GM23338 (cell line): ENCODE data around the gene FSIP1. TPM values are rescaled to one million over a fixed set of nuclear protein-coding genes. Genes with fewer than 3 reads are reported as not detected.

Experiments used
- ATAC-seq: fragments of 200-7000 bp; cut with Tn5 transposase; 3 replicates; pipeline ENCODE4 v1.9.1; 2020
- DNase-seq: peaks from one replicate; pipeline ENCODE4 v3.0.0-alpha.2; 2015; ENCODE audit warnings: low spot score
- H2AFZ ChIP-seq: fragments of 200-600 bp; sonication (generic); 2 replicates; pipeline ENCODE4 v1.8.0; 2016; ENCODE audit warnings: antibody characterized with exemption, mild to moderate bottlenecking, moderate library complexity
- H3F3A ChIP-seq: fragments of 200-600 bp; sonication (generic); replicated peaks from 2 replicates; pipeline ENCODE4 v1.8.0; 2017; ENCODE audit warnings: antibody characterized with exemption, mixed run types, low read depth
- H3K27ac ChIP-seq: fragments of 200-600 bp; sonication (generic); 2 replicates; pipeline ENCODE4 v1.6.1; 2016; ENCODE audit warnings: low read depth
- H3K27me3 ChIP-seq: fragments of 200-600 bp; sonication (generic); 2 replicates; pipeline ENCODE4 v1.8.0; 2016; ENCODE audit warnings: mild to moderate bottlenecking, mixed run types, moderate library complexity; ENCODE audit not compliant: insufficient read depth
- H3K36me3 ChIP-seq: fragments of 200-600 bp; sonication (generic); 2 replicates; pipeline ENCODE4 v1.8.0; 2016; ENCODE audit warnings: mild to moderate bottlenecking; ENCODE audit not compliant: insufficient read depth
- H3K4me1 ChIP-seq: fragments of 200-600 bp; sonication (generic); 2 replicates; pipeline ENCODE4 v1.8.0; 2016; ENCODE audit warnings: mild to moderate bottlenecking, moderate library complexity; ENCODE audit not compliant: insufficient read depth
- H3K4me2 ChIP-seq: fragments of 200-600 bp; sonication (generic); 2 replicates; pipeline ENCODE4 v1.7.1; 2017; ENCODE audit warnings: mixed run types
- H3K4me3 ChIP-seq: fragments of 200-600 bp; sonication (generic); 2 replicates; pipeline ENCODE4 v1.6.1; 2016; ENCODE audit warnings: mixed run types
- H3K79me2 ChIP-seq: fragments of 200-600 bp; sonication (generic); replicated peaks from 2 replicates; pipeline ENCODE4 v1.8.0; 2017; ENCODE audit warnings: mild to moderate bottlenecking; ENCODE audit not compliant: insufficient read depth
- H3K9me2 ChIP-seq: fragments of 200-600 bp; sonication (generic); 2 replicates; pipeline ENCODE4 v1.8.0; 2017; ENCODE audit not compliant: insufficient read depth
- H4K20me1 ChIP-seq: fragments of 200-600 bp; sonication (generic); replicated peaks from 2 replicates; pipeline ENCODE4 v1.8.0; 2017; ENCODE audit warnings: mild to moderate bottlenecking; ENCODE audit not compliant: insufficient read depth
- H3K27ac Mint-ChIP-seq: 2 replicates; pipeline ENCODE4 v1.8.0; 2020; ENCODE audit warnings: inconsistent platforms, mild to moderate bottlenecking, moderate library complexity, mixed read lengths
- H3K27me3 Mint-ChIP-seq: 3 replicates; pipeline ENCODE4 v1.8.0; 2022; ENCODE audit warnings: low read depth, mild to moderate bottlenecking, moderate library complexity, mixed read lengths, inconsistent platforms; ENCODE audit not compliant: insufficient read depth, poor library complexity
- H3K36me3 Mint-ChIP-seq: 3 replicates; pipeline ENCODE4 v1.8.0; 2021; ENCODE audit warnings: low read depth, mild to moderate bottlenecking, inconsistent platforms, moderate library complexity, mixed read lengths
- H3K4me1 Mint-ChIP-seq: 3 replicates; pipeline ENCODE4 v1.8.0; 2020; ENCODE audit warnings: mild to moderate bottlenecking, inconsistent platforms, mixed read lengths
- H3K4me3 Mint-ChIP-seq: 3 replicates; pipeline ENCODE4 v1.8.0; 2021; ENCODE audit warnings: moderate library complexity, mild to moderate bottlenecking, inconsistent platforms, mixed read lengths
- H3K9me3 Mint-ChIP-seq: 3 replicates; pipeline ENCODE4 v1.8.0; 2020; ENCODE audit warnings: moderate library complexity, mild to moderate bottlenecking, inconsistent platforms, mixed read lengths
- CREB1 ChIP-seq: fragments of 250-450 bp; sonication (Bioruptor Pico); IDR thresholded peaks from 2 replicates; pipeline ENCODE4 v1.5.0; 2020; ENCODE audit warnings: low read depth, mild to moderate bottlenecking, moderate library complexity
- ETS1 ChIP-seq: IDR thresholded peaks from 2 replicates; pipeline ENCODE4 v1.6.1; 2016; ENCODE audit warnings: antibody characterized with exemption
- EZH2 ChIP-seq: fragments of 200-600 bp; sonication (generic); IDR thresholded peaks from one replicate; pipeline ENCODE4 v1.8.0; 2017; ENCODE audit warnings: antibody characterized with exemption, mild to moderate bottlenecking, low read depth; ENCODE audit not compliant: unreplicated experiment
- EZH2phosphoT487 ChIP-seq: fragments of 200-600 bp; sonication (generic); IDR thresholded peaks from one replicate; pipeline ENCODE4 v1.8.1; 2018; ENCODE audit warnings: antibody characterized with exemption; ENCODE audit not compliant: unreplicated experiment
- JUNB ChIP-seq: IDR thresholded peaks from one replicate; pipeline ENCODE4 v1.6.1; 2016; ENCODE audit warnings: antibody characterized with exemption; ENCODE audit not compliant: unreplicated experiment
- NANOG ChIP-seq: IDR thresholded peaks from 2 replicates; pipeline ENCODE4 v1.6.1; 2016; ENCODE audit warnings: antibody characterized with exemption, borderline replicate concordance
- POLR2AphosphoS5 ChIP-seq: IDR thresholded peaks from 2 replicates; pipeline ENCODE4 v1.6.1; 2016; ENCODE audit warnings: antibody characterized with exemption, low read depth
- REST ChIP-seq: IDR thresholded peaks from one replicate; pipeline ENCODE4 v1.6.1; 2018; ENCODE audit warnings: antibody characterized with exemption; ENCODE audit not compliant: unreplicated experiment
- STAT1 ChIP-seq: IDR thresholded peaks from one replicate; pipeline ENCODE4 v1.6.1; 2016; ENCODE audit warnings: antibody characterized with exemption; ENCODE audit not compliant: unreplicated experiment
- ZNF114 ChIP-seq: fragments of 250-450 bp; sonication (Bioruptor Pico); IDR thresholded peaks from 2 replicates; pipeline ENCODE4 v1.5.0; 2020; ENCODE audit warnings: mild to moderate bottlenecking, moderate library complexity
- ZNF331 ChIP-seq: fragments of 250-450 bp; sonication (Bioruptor Pico); IDR thresholded peaks from 2 replicates; pipeline ENCODE4 v1.5.0; 2020; ENCODE audit warnings: low read depth, mild to moderate bottlenecking, moderate library complexity
- polyA plus RNA-seq: library from polyadenylated mRNA; unstranded; fragments of >200 nt; fragmentation: Nextera tagmentation; extraction: Ambion mirVana; gene quantifications from 2 replicates; pipeline ENCODE4 v1.2.1, GENCODE V29; 2016
- total RNA-seq: library from RNA; depleted of rRNA; stranded (reverse); fragments of >200 nt; shearing (Covaris generic); gene quantifications from 2 replicates; pipeline ENCODE4 v1.2.3, GENCODE V29; 2014
- TF ChIP-seq, protein P1 (sequence below): fragments of 250-450 bp; sonication (Bioruptor Pico); IDR thresholded peaks from 2 replicates; pipeline ENCODE4 v1.5.0; 2020; ENCODE audit warnings: mild to moderate bottlenecking, moderate library complexity
- TF ChIP-seq, protein P2 (sequence below), 2 experiments: fragments of 200-600 bp in 1 of 2; sonication (generic) in 1 of 2; conservative IDR thresholded peaks; 2 replicates each; pipeline versions ENCODE4 v1.5.1 to v1.6.1; 2016 to 2017; ENCODE audit warnings: antibody characterized with exemption in 2 of 2, low read depth in 2 of 2, mild to moderate bottlenecking in 2 of 2, moderate library complexity in 1 of 2

Gene FSIP1
- total and polyA plus RNA-seq, 2 experiments from 2014 or later, result 0.92 to 2.1 TPM

DNA sequence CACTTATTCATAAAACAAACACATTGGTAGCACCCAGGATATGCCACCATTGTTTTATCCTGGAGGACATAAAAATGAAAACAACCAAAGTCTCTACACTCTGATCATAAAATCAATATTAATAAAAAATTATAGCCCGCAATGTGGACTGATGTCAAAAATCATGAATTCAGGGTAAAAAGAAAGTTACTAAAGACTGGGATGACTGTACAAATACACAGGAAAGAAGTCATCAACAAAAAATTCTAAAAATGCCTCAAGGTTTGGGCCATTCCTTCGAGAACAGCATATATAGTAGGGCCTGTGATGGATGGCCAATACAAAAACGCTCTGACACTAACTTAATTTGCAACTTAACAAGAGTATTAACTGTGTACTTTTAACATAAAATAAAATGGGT, 125.0 kb downstream of the FSIP1 start:
- Mint-ChIP-seq H3K4me1 (no peaks in the 10 kb centered on the region; the same call in 2 of the 3 replicates), H3K27me3 (no peaks in the 10 kb centered on the region), H3K36me3 (peaks cover 5% of the 10 kb centered on the region; the same call in 1 of the 3 replicates), H3K4me3 (no peak overlapping the region), H3K27ac (no peak overlapping the region), H3K9me3 (peaks cover 6% of the 10 kb centered on the region; the same call in 2 of the 3 replicates)
- ATAC-seq, result no peak
- Histone ChIP-seq H3F3A (no peaks in the 10 kb centered on the region), H3K36me3 (no peaks in the 10 kb centered on the region), H4K20me1 (no peaks in the 10 kb centered on the region), H2AFZ (no peak overlapping the region), H3K4me1 (no peaks in the 10 kb centered on the region), H3K27ac (no peak overlapping the region), H3K79me2 (no peaks in the 10 kb centered on the region), H3K27me3 (no peaks in the 10 kb centered on the region), H3K4me2 (no peak overlapping the region), H3K4me3 (no peak overlapping the region), H3K9me2 (peaks cover 3% of the 10 kb centered on the region; the same call in 1 of the 2 replicates)
- DNase-seq, result no peak
- TF ChIP-seq ZNF331 (CRISPR knock-in tag) (no peak), EZH2phosphoT487 (no peak), ZNF114 (no peak), ETS1 (no peak), NANOG (no peak), EZH2 (no peak), JUNB (no peak), STAT1 (no peak), CREB1 (no peak), REST (no peak), POLR2AphosphoS5 (no peak)
- TF ChIP-seq, protein P1, sequence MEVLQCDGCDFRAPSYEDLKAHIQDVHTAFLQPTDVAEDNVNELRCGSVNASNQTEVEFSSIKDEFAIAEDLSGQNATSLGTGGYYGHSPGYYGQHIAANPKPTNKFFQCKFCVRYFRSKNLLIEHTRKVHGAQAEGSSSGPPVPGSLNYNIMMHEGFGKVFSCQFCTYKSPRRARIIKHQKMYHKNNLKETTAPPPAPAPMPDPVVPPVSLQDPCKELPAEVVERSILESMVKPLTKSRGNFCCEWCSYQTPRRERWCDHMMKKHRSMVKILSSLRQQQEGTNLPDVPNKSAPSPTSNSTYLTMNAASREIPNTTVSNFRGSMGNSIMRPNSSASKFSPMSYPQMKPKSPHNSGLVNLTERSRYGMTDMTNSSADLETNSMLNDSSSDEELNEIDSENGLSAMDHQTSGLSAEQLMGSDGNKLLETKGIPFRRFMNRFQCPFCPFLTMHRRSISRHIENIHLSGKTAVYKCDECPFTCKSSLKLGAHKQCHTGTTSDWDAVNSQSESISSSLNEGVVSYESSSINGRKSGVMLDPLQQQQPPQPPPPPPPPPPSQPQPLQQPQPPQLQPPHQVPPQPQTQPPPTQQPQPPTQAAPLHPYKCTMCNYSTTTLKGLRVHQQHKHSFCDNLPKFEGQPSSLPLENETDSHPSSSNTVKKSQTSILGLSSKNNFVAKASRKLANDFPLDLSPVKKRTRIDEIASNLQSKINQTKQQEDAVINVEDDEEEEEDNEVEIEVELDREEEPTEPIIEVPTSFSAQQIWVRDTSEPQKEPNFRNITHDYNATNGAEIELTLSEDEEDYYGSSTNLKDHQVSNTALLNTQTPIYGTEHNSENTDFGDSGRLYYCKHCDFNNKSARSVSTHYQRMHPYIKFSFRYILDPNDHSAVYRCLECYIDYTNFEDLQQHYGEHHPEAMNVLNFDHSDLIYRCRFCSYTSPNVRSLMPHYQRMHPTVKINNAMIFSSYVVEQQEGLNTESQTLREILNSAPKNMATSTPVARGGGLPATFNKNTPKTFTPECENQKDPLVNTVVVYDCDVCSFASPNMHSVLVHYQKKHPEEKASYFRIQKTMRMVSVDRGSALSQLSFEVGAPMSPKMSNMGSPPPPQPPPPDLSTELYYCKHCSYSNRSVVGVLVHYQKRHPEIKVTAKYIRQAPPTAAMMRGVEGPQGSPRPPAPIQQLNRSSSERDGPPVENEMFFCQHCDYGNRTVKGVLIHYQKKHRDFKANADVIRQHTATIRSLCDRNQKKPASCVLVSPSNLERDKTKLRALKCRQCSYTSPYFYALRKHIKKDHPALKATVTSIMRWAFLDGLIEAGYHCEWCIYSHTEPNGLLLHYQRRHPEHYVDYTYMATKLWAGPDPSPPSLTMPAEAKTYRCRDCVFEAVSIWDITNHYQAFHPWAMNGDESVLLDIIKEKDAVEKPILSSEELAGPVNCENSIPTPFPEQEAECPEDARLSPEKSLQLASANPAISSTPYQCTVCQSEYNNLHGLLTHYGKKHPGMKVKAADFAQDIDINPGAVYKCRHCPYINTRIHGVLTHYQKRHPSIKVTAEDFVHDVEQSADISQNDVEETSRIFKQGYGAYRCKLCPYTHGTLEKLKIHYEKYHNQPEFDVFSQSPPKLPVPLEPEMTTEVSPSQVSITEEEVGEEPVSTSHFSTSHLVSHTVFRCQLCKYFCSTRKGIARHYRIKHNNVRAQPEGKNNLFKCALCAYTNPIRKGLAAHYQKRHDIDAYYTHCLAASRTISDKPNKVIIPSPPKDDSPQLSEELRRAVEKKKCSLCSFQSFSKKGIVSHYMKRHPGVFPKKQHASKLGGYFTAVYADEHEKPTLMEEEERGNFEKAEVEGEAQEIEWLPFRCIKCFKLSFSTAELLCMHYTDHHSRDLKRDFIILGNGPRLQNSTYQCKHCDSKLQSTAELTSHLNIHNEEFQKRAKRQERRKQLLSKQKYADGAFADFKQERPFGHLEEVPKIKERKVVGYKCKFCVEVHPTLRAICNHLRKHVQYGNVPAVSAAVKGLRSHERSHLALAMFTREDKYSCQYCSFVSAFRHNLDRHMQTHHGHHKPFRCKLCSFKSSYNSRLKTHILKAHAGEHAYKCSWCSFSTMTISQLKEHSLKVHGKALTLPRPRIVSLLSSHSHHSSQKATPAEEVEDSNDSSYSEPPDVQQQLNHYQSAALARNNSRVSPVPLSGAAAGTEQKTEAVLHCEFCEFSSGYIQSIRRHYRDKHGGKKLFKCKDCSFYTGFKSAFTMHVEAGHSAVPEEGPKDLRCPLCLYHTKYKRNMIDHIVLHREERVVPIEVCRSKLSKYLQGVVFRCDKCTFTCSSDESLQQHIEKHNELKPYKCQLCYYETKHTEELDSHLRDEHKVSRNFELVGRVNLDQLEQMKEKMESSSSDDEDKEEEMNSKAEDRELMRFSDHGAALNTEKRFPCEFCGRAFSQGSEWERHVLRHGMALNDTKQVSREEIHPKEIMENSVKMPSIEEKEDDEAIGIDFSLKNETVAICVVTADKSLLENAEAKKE (CRISPR knock-in tag), result no peak
- TF ChIP-seq, protein P2, sequence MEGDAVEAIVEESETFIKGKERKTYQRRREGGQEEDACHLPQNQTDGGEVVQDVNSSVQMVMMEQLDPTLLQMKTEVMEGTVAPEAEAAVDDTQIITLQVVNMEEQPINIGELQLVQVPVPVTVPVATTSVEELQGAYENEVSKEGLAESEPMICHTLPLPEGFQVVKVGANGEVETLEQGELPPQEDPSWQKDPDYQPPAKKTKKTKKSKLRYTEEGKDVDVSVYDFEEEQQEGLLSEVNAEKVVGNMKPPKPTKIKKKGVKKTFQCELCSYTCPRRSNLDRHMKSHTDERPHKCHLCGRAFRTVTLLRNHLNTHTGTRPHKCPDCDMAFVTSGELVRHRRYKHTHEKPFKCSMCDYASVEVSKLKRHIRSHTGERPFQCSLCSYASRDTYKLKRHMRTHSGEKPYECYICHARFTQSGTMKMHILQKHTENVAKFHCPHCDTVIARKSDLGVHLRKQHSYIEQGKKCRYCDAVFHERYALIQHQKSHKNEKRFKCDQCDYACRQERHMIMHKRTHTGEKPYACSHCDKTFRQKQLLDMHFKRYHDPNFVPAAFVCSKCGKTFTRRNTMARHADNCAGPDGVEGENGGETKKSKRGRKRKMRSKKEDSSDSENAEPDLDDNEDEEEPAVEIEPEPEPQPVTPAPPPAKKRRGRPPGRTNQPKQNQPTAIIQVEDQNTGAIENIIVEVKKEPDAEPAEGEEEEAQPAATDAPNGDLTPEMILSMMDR (conservative IDR thresholded peaks at IDR 0.05; ENCODE audit: low read depth in 2 of 2), result no peak
